Type B pancreatic cell (in vitro differentiated cells): ENCODE results near the gene PRPSAP2. TPM values are rescaled to one million over a fixed set of nuclear protein-coding genes. Genes with fewer than 3 reads are reported as not detected.

Experiments
- DNase-seq: peaks from one replicate; pipeline ENCODE4 v3.0.0; 2021; ENCODE audit warnings: mixed read lengths; ENCODE audit not compliant: unreplicated experiment; ENCODE audit errors: extremely low spot score
- H3K27ac Mint-ChIP-seq: 2 replicates; pipeline ENCODE4 v1.8.0; 2021; ENCODE audit warnings: mild to moderate bottlenecking, mixed read lengths
- H3K27me3 Mint-ChIP-seq: 2 replicates; pipeline ENCODE4 v1.8.0; 2021; ENCODE audit warnings: mixed read lengths
- H3K36me3 Mint-ChIP-seq: 2 replicates; pipeline ENCODE4 v1.8.0; 2021; ENCODE audit warnings: mixed read lengths
- H3K4me1 Mint-ChIP-seq: one replicate; pipeline ENCODE4 v1.8.0; 2021; ENCODE audit warnings: mixed read lengths; ENCODE audit not compliant: unreplicated experiment
- H3K4me3 Mint-ChIP-seq: 2 replicates; pipeline ENCODE4 v1.8.0; 2021; ENCODE audit warnings: mild to moderate bottlenecking, mixed read lengths
- H3K9me3 Mint-ChIP-seq: 2 replicates; pipeline ENCODE4 v1.8.0; 2021; ENCODE audit warnings: mixed read lengths
- CTCF ChIP-seq: fragments of 200-600 bp; sonication (generic); conservative IDR thresholded peaks from 2 replicates; pipeline ENCODE4 v1.5.0; 2021; ENCODE audit warnings: antibody characterized with exemption, mild to moderate bottlenecking
- total RNA-seq: library from RNA; stranded (reverse); gene quantifications from 2 replicates; pipeline ENCODE4 v1.2.1, GENCODE V29; 2021; ENCODE audit warnings: low replicate concordance

Gene PRPSAP2
- total RNA-seq, 1 donor from 2014 or later = 50.7 TPM

GRCh38 chr17:18947866-18948265 is 89.9 kb downstream of the PRPSAP2 start:
- no peak for DNase-seq
- Mint-ChIP-seq H3K4me3 (no peak overlapping the region), H3K27me3 (peaks cover 5% of the 10 kb centered on the region), H3K27ac (no peak overlapping the region), H3K36me3 (no peaks in the 10 kb centered on the region), H3K9me3 (peaks cover 5% of the 10 kb centered on the region), H3K4me1 (peaks cover 5% of the 10 kb centered on the region)
- no peak for TF ChIP-seq CTCF

- H3K9me3 Mint-ChIP-seq = peaks cover 5% of the 10 kb centered on the region
- no peaks in the 10 kb centered on the region for H3K36me3 Mint-ChIP-seq
- H3K4me3 Mint-ChIP-seq = no peak overlapping the region
- peaks cover 5% of the 10 kb centered on the region for H3K4me1 Mint-ChIP-seq
- H3K27ac Mint-ChIP-seq = no peak overlapping the region
- peaks cover 5% of the 10 kb centered on the region for H3K27me3 Mint-ChIP-seq
- DNase-seq = no peak
- no peak for TF ChIP-seq CTCF
Measured at GRCh38 chr17:18948476-18949006, 90.6 kb downstream of the PRPSAP2 start.

- Mint-ChIP-seq H3K9me3 (peaks cover 5% of the 10 kb centered on the region), H3K36me3 (no peaks in the 10 kb centered on the region), H3K27ac (no peak overlapping the region), H3K4me3 (no peak overlapping the region), H3K27me3 (peaks cover 5% of the 10 kb centered on the region), H3K4me1 (peaks cover 5% of the 10 kb centered on the region)
- TF ChIP-seq CTCF = no peak
- no peak for DNase-seq
Measured at GRCh38 chr17:18949566-18949965, 91.6 kb downstream of the PRPSAP2 start.

- Mint-ChIP-seq H3K36me3 (no peaks in the 10 kb centered on the region), H3K4me1 (peaks cover 5% of the 10 kb centered on the region), H3K4me3 (no peak overlapping the region), H3K27ac (no peak overlapping the region), H3K27me3 (peaks cover 5% of the 10 kb centered on the region), H3K9me3 (peaks cover 5% of the 10 kb centered on the region)
- DNase-seq = no peak
- TF ChIP-seq CTCF = no peak
Measured at GRCh38 chr17:18950346-18950745, 92.4 kb downstream of the PRPSAP2 start.

GRCh38 chr17:18950944-18951905 is 93.3 kb downstream of the PRPSAP2 start:
- TF ChIP-seq CTCF = no peak
- H3K36me3 Mint-ChIP-seq = no peaks in the 10 kb centered on the region
- peaks cover 5% of the 10 kb centered on the region for H3K9me3 Mint-ChIP-seq
- no peak for DNase-seq
- peaks cover 5% of the 10 kb centered on the region for H3K27me3 Mint-ChIP-seq
- H3K27ac Mint-ChIP-seq = no peak overlapping the region
- H3K4me1 Mint-ChIP-seq = peaks cover 5% of the 10 kb centered on the region
- no peak overlapping the region for H3K4me3 Mint-ChIP-seq
